GM21367 (cell line): Measurements from ENCODE around the gene CAPZB.
"Not testable (repeated sequence)": the region's sequence is repeated elsewhere in the genome, so short reads cannot be mapped to it uniquely, and the experiment has no call there.

Source experiments
- ATAC-seq: cut with Tn5 transposase; IDR thresholded peaks from one replicate; pipeline ENCODE4 v1.9.1; 2021; ENCODE audit not compliant: unreplicated experiment

Gene CAPZB

GRCh38 chr1:19485362-19486187 lies at the start of gene CAPZB:
Gene CAPZB, minus strand, starts transcription at chr1:19485539. Its CDS starts 101 bp downstream, at chr1:19485438.
- peak; percentile 64 for ATAC-seq

- ATAC-seq = no peak
Observed at GRCh38 chr1:19534281-19534680, 48.9 kb upstream of the CAPZB start.

- ATAC-seq = no peak
Observed at GRCh38 chr1:19533626-19534025, 48.3 kb upstream of the CAPZB start.

DNA sequence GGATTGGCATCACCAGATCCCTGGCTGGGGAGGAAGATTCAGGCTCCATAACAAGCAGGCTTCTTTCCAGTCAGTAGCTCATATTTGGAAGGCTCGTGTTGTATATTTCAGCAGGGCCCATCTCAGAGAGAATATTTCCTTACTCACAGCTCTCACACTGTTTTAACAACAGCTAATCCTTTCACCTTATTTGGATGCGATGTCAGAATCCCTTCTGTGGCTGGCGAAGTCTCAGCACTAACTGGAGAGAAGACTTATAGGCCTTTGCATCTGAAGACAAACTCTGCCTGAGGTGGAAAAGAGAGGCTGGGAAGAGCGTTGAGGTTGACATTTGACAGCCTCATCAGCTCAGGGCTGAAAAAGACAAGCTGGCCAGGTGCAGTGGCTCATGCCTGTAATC lies 47.2 kb upstream of the CAPZB start:
- ATAC-seq = no peak

- no peak for ATAC-seq
Observed at GRCh38 chr1:19529664-19530063, 44.3 kb upstream of the CAPZB start.

- no peak for ATAC-seq
Observed at GRCh38 chr1:19528438-19528837, 43.1 kb upstream of the CAPZB start.

GRCh38 chr1:19525607-19526545 lies 40.5 kb upstream of the CAPZB start:
- no peak for ATAC-seq

GRCh38 chr1:19524791-19525190 lies 39.5 kb upstream of the CAPZB start:
- no peak for ATAC-seq

DNA sequence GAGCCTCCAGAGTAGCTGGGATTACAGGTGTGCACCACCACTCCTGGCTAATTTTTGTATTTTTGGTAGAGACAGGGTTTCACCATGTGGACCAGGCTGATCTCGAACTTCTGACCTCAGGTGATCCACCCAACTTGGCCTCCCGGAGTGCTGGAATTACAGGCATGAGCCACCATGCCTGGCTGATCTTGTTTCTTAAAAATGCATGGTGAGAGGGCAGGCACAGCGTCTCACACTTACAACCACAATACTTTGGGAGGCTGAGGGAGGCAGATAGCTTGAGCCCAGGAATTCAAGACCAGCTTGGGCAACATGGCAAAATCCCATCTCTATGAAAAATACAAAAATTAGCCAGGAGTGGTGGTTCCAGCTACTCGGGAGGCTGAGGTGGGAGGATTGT lies 37.2 kb upstream of the CAPZB start:
- ATAC-seq = not testable (repeated sequence)

DNA sequence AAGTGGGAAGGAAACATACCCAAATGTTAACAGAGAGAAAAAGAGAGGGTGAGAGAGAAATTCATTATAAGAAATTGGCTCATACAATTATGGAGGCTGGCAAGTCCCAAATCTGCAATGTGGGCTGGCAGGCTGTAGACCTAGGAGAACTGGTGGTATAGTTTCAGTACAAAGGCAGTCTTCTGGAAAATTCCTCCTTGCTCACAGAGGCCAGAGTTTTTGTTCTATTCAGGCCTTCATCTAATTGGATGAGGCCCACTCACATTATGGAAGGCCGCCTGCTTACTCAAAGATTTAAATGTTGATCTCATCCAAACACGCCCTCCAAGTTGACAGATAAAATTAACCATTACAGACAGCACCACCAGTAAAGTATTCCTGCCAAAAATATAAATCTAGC lies 36.1 kb upstream of the CAPZB start:
- ATAC-seq = no peak

- no peak for ATAC-seq
Observed at GRCh38 chr1:19517017-19517416, 31.7 kb upstream of the CAPZB start.

GRCh38 chr1:19515201-19515600 lies 29.9 kb upstream of the CAPZB start:
- ATAC-seq = no peak

- no peak for ATAC-seq
Observed at GRCh38 chr1:19514391-19514831, 29.1 kb upstream of the CAPZB start.

GRCh38 chr1:19512545-19512944 lies 27.2 kb upstream of the CAPZB start:
- no peak for ATAC-seq

GRCh38 chr1:19511116-19511515 lies 25.8 kb upstream of the CAPZB start:
- no peak for ATAC-seq

DNA sequence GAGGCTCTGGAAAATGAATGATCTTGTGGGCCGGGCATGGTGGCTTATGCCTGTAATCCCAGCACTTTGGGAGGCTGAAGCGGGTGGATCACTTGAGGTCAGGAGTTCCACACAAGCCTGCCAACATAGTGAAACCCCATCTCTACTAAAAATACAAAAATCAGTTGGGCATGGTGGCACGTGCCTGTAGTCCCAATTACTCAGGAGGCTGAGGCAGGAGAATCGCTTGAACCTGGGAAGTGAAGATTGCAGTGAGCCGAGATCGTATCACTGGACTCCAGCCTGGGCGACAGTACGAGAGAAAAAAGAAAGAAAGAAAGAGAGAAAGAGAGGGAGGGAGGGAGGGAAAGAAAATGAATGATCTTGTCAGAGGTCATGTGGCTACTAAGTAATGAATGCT lies 24.3 kb upstream of the CAPZB start:
- not testable (repeated sequence) for ATAC-seq

- ATAC-seq = no peak
Observed at GRCh38 chr1:19507516-19507915, 22.2 kb upstream of the CAPZB start.

GRCh38 chr1:19505693-19506457 lies 20.5 kb upstream of the CAPZB start:
- no peak for ATAC-seq

GRCh38 chr1:19504796-19505692 lies 19.7 kb upstream of the CAPZB start:
- ATAC-seq = no peak

- not testable (repeated sequence) for ATAC-seq
Observed at GRCh38 chr1:19502284-19502683, 16.9 kb upstream of the CAPZB start.
